HG03575 (cell line): Measurements from ENCODE around the gene TSPAN6.

Source experiments
- ATAC-seq: cut with Tn5 transposase; IDR thresholded peaks from one replicate; pipeline ENCODE4 v1.9.1; 2021; ENCODE audit not compliant: unreplicated experiment, insufficient number of reproducible peaks, low FRiP score; ENCODE audit errors: extremely low read depth

Gene TSPAN6

GRCh38 chrX:100649550-100650356 is 13.1 kb upstream of the TSPAN6 start:
- no peak for ATAC-seq

- ATAC-seq: no peak
Measured at GRCh38 chrX:100648458-100649417, 12.1 kb upstream of the TSPAN6 start.

GRCh38 chrX:100647739-100648138 is 11.1 kb upstream of the TSPAN6 start:
- ATAC-seq: no peak

GRCh38 chrX:100647095-100647494 is 10.5 kb upstream of the TSPAN6 start:
- no peak for ATAC-seq

GRCh38 chrX:100645106-100645505 is 8.5 kb upstream of the TSPAN6 start:
- ATAC-seq: no peak

- no peak for ATAC-seq
Measured at GRCh38 chrX:100643956-100644860, 7.6 kb upstream of the TSPAN6 start, which contains the start of gene SRPX2. Gene SRPX2, plus strand, starts transcription at chrX:100644199. Its CDS starts 2,124 bp downstream, at chrX:100646323.

GRCh38 chrX:100643212-100643611 is 6.6 kb upstream of the TSPAN6 start:
- ATAC-seq: no peak

- no peak for ATAC-seq
Measured at GRCh38 chrX:100642290-100642689, 5.7 kb upstream of the TSPAN6 start.

- ATAC-seq: no peak
Measured at GRCh38 chrX:100635989-100636320, 651 bp downstream of the TSPAN6 start.

GRCh38 chrX:100635040-100635439 is 1.6 kb downstream of the TSPAN6 start:
- no peak for ATAC-seq

GRCh38 chrX:100625985-100626491 is 10.6 kb downstream of the TSPAN6 start:
- peak; percentile 95 for ATAC-seq

- ATAC-seq: no peak
Measured at GRCh38 chrX:100623001-100623400, 13.6 kb downstream of the TSPAN6 start.

- peak; percentile 98 for ATAC-seq
Measured at GRCh38 chrX:100615005-100615404, 21.6 kb downstream of the TSPAN6 start.

- no peak for ATAC-seq
Measured at GRCh38 chrX:100611951-100612350, 24.7 kb downstream of the TSPAN6 start.

- no peak for ATAC-seq
Measured at GRCh38 chrX:100609591-100609990, 27.0 kb downstream of the TSPAN6 start.

GRCh38 chrX:100606753-100607152 is 29.9 kb downstream of the TSPAN6 start:
- no peak for ATAC-seq

GRCh38 chrX:100600758-100601157 is 35.8 kb downstream of the TSPAN6 start:
- no peak for ATAC-seq

- ATAC-seq: no peak
Measured at GRCh38 chrX:100600340-100600739, 36.3 kb downstream of the TSPAN6 start.

GRCh38 chrX:100599456-100599855 is 37.1 kb downstream of the TSPAN6 start:
- no peak for ATAC-seq
